Metanephros (tissue), 2 donors: Measurements from ENCODE around the gene ZNF532. TPM values are rescaled to one million over a fixed set of nuclear protein-coding genes. Genes with fewer than 3 reads are reported as not detected.

Source experiments
- small RNA-seq: library from RNA; depleted of rRNA; stranded (forward); fragments of <200 nt; gene quantifications from one replicate; pipeline ENCODE3, GENCODE V24; 2014; ENCODE audit warnings: low replicate concordance
- total RNA-seq: library from RNA; depleted of rRNA; stranded (reverse); fragments of >200 nt; gene quantifications from one replicate; pipeline ENCODE4 v1.2.3, GENCODE V29; 2014

The ZNF532 gene, protein sequence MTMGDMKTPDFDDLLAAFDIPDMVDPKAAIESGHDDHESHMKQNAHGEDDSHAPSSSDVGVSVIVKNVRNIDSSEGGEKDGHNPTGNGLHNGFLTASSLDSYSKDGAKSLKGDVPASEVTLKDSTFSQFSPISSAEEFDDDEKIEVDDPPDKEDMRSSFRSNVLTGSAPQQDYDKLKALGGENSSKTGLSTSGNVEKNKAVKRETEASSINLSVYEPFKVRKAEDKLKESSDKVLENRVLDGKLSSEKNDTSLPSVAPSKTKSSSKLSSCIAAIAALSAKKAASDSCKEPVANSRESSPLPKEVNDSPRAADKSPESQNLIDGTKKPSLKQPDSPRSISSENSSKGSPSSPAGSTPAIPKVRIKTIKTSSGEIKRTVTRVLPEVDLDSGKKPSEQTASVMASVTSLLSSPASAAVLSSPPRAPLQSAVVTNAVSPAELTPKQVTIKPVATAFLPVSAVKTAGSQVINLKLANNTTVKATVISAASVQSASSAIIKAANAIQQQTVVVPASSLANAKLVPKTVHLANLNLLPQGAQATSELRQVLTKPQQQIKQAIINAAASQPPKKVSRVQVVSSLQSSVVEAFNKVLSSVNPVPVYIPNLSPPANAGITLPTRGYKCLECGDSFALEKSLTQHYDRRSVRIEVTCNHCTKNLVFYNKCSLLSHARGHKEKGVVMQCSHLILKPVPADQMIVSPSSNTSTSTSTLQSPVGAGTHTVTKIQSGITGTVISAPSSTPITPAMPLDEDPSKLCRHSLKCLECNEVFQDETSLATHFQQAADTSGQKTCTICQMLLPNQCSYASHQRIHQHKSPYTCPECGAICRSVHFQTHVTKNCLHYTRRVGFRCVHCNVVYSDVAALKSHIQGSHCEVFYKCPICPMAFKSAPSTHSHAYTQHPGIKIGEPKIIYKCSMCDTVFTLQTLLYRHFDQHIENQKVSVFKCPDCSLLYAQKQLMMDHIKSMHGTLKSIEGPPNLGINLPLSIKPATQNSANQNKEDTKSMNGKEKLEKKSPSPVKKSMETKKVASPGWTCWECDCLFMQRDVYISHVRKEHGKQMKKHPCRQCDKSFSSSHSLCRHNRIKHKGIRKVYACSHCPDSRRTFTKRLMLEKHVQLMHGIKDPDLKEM (N-terminal part only)
- 97.4 TPM for total RNA-seq

DNA sequence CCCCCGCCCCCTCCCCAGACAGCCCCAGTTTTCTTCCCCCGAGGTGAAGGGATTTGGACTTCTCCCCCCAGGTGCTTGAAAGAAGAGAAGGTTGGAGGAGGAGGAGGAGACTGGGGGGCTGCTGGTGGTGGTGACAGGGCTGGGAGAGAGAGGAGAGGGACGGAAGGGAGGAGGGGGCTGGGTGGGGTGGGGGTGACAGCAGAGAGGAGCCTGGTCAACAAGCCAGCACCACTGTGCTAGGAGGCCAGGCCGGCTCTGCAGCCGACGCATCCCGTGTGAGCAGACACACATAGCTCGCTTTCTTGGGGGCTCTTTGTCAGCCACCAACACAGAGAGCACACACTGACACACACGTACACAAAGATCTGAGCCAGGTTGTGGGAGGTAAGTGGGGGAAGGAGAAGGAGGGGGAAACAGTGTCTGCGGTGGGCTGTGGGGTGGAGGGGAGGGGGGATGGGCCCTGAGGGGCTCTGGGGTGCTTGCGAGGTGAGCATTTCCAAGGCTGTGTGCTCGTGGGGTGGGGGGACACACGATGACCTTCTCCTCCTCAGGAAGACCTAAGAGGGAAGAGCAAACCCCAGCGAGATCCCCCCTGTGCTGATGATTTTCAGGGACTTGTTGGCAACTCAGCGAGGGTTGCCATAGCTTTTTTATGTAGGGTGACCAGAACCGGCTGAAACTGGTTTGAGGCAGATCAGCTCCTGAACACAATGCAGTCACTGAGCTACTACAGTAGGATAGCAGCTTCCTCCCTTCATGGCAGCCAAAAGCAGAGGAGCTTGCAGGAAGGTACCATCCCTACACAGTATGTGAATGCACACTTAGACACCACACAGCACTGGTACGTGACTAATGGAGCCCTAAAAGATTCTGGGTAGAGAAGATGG is at the start of gene ZNF532:
Gene ZNF532, plus strand, starts transcription at position 732 of the 887 bp plus-strand sequence. CDS start 53,411 bp downstream, outside the sequence.

Small RNAs within 50 kb of the gene (small RNA-seq; reads per million reads assigned to genes)
- gene RF00096 (not detected), gene RNU2-69P (0.35 reads per million, percentile 41 among the genes with 10 or more reads in this experiment)

Other genes starting within 250 kb of the ZNF532 start
- gene ALPK2, start 235.8 kb upstream of the ZNF532 start, total RNA-seq: 12.4 TPM
- gene MALT1, start 193.4 kb upstream of the ZNF532 start, total RNA-seq: 29.8 TPM